Keratinocyte (primary cell): Measurements from ENCODE around the gene ZNF33A. TPM values are rescaled to one million over a fixed set of nuclear protein-coding genes. Genes with fewer than 3 reads are reported as not detected.

Experiments used
- DNase-seq: peaks from one replicate; pipeline ENCODE4 v3.0.0-alpha.2; 2011; ENCODE audit warnings: low read depth, missing footprints, low spot score
- FAIRE-seq: peaks from 2 replicates; lab custom pipeline; 2011; peaks lifted over from hg19 to GRCh38; lab: Jason Lieb, UNC
- H2AFZ ChIP-seq: 2 replicates; pipeline ENCODE4 v1.6.0; 2012; ENCODE audit warnings: low read length, control low read depth, inconsistent platforms; ENCODE audit not compliant: control insufficient read depth
- H3K27ac ChIP-seq: 2 replicates; pipeline ENCODE4 v1.5.1; 2011; ENCODE audit warnings: low read length; ENCODE audit not compliant: control insufficient read depth, insufficient read depth
- H3K27me3 ChIP-seq: 3 replicates; pipeline ENCODE4 v1.6.0; 2011; ENCODE audit warnings: low read length; ENCODE audit not compliant: control insufficient read depth, insufficient read depth; ENCODE audit errors: extremely low read depth
- H3K36me3 ChIP-seq, 2 experiments: 2 replicates in 1 of 2; 3 replicates in 1 of 2; pipeline ENCODE4 v1.5.1; 2011; ENCODE audit warnings: low read length in 2 of 2, mild to moderate bottlenecking in 1 of 2; ENCODE audit not compliant: control insufficient read depth in 2 of 2, insufficient read depth in 2 of 2; ENCODE audit errors: extremely low read depth in 1 of 2
- H3K4me1 ChIP-seq: 3 replicates; pipeline ENCODE4 v1.5.1; 2011; ENCODE audit warnings: low read length; ENCODE audit not compliant: control insufficient read depth, insufficient read depth; ENCODE audit errors: extremely low read depth
- H3K4me2 ChIP-seq: 3 replicates; pipeline ENCODE4 v1.6.0; 2011; ENCODE audit warnings: low read depth, low read length; ENCODE audit not compliant: control insufficient read depth, insufficient read depth; ENCODE audit errors: extremely low read depth
- H3K4me3 ChIP-seq, 3 experiments: fragments of 200-600 bp in 1 of 3; sonication (generic) in 1 of 3; 2 replicates in 2 of 3; 3 replicates in 1 of 3; pipeline ENCODE4 v1.5.1; 2011 to 2016; ENCODE audit warnings: low read length in 3 of 3, mild to moderate bottlenecking in 3 of 3, control low read depth in 2 of 3, inconsistent platforms in 1 of 3, low read depth in 1 of 3, mixed read lengths in 1 of 3, mixed run types in 1 of 3, moderate library complexity in 1 of 3; ENCODE audit not compliant: control insufficient read depth in 2 of 3, insufficient read depth in 2 of 3; ENCODE audit errors: extremely low read depth in 1 of 3
- H3K79me2 ChIP-seq: 2 replicates; pipeline ENCODE4 v1.6.0; 2012; ENCODE audit warnings: low read length; ENCODE audit not compliant: control insufficient read depth, insufficient read depth
- H3K9ac ChIP-seq: 3 replicates; pipeline ENCODE4 v1.6.0; 2011; ENCODE audit warnings: low read length; ENCODE audit not compliant: control insufficient read depth, insufficient read depth; ENCODE audit errors: extremely low read depth
- H3K9me1 ChIP-seq: 3 replicates; pipeline ENCODE4 v1.6.0; 2011; ENCODE audit warnings: low read length; ENCODE audit not compliant: control insufficient read depth, insufficient read depth; ENCODE audit errors: extremely low read depth
- H3K9me3 ChIP-seq: 2 replicates; pipeline ENCODE4 v1.5.1; 2012; ENCODE audit warnings: low read depth, low read length; ENCODE audit not compliant: control insufficient read depth
- H4K20me1 ChIP-seq: 3 replicates; pipeline ENCODE4 v1.6.0; 2011; ENCODE audit warnings: low read length; ENCODE audit not compliant: control insufficient read depth, insufficient read depth; ENCODE audit errors: extremely low read depth
- CTCF ChIP-seq, 3 experiments: IDR thresholded peaks in 1 of 3; conservative IDR thresholded peaks in 1 of 3; optimal IDR thresholded peaks in 1 of 3; 2 replicates in 2 of 3; 3 replicates in 1 of 3; pipeline versions ENCODE3 to v1.5.1; 2011; ENCODE audit warnings: low read length in 3 of 3, mild to moderate bottlenecking in 3 of 3, moderate library complexity in 2 of 3, control low read depth in 1 of 3, inconsistent platforms in 1 of 3; ENCODE audit not compliant: insufficient read depth in 2 of 3; ENCODE audit errors: extremely low read depth in 1 of 3
- EZH2 ChIP-seq: IDR thresholded peaks from one replicate; pipeline ENCODE4 v1.6.1; 2012; ENCODE audit warnings: inconsistent platforms, mild to moderate bottlenecking, low read length, moderate library complexity
- dilution Hi-C: fragments of 300-500 bp; cut with MboI; formaldehyde crosslinking; loops from one replicate; pipeline ENCODE4 v1.7.0; 2020; ENCODE audit warnings: low sequenced_read_pairs; ENCODE audit not compliant: extremely low pct_ligation_motif_present
- polyA plus RNA-seq, 5 experiments: library from polyadenylated mRNA; depleted of rRNA in 3 of 5; stranded (reverse) in 3 of 5; stranded (forward) in 1 of 5; unstranded in 1 of 5; fragments of >200 nt; gene quantifications; 1 replicate in 1 of 5; 2 replicates in 3 of 5; 3 replicates in 1 of 5; pipeline versions ENCODE4 v1.2.1 to v1.2.3, GENCODE V29; 2011 to 2012; ENCODE audit warnings: missing spikeins in 2 of 5, low read depth in 1 of 5, low replicate concordance in 1 of 5

ZNF33A gene
- polyA plus RNA-seq, 1 donor (not counting 4 experiments of a cell fraction or from before 2014, with no cell fraction given) = 14.3 TPM

- Histone ChIP-seq H3K36me3 (no peaks in the 10 kb centered on the region), H2AFZ (no peak overlapping the region), H3K4me1 (peaks cover 3% of the 10 kb centered on the region), H3K4me2 (no peak overlapping the region), H3K9me3 (no peaks in the 10 kb centered on the region), H3K27ac (no peak overlapping the region), H3K27me3 (no peaks in the 10 kb centered on the region), H3K79me2 (no peaks in the 10 kb centered on the region), H3K9me1 (no peaks in the 10 kb centered on the region), H3K4me3 (no peak overlapping the region), H3K9ac (no peak overlapping the region), H4K20me1 (no peaks in the 10 kb centered on the region)
- no peak for DNase-seq
- no peak for FAIRE-seq
- dilution Hi-C loops = no loop called here
- TF ChIP-seq EZH2 = no peak
- TF ChIP-seq CTCF (optimal IDR thresholded peaks at IDR 0.05 in 1 of 3, IDR thresholded peaks at IDR 0.05 in 1 of 3, conservative IDR thresholded peaks at IDR 0.05 in 1 of 3; ENCODE audit: extremely low read depth in 1 of 3, insufficient read depth in 2 of 3, low read length in 3 of 3) = no peak
Measured at GRCh38 chr10:38003026-38003425, 7.4 kb upstream of the ZNF33A start.

- FAIRE-seq (no peak), DNase-seq (no peak)
- H3K4me1 ChIP-seq = peaks cover 3% of the 10 kb centered on the region
- no peak overlapping the region for H3K4me2 ChIP-seq
- no peak overlapping the region for H3K9ac ChIP-seq
- H3K27ac ChIP-seq = no peak overlapping the region
- TF ChIP-seq CTCF (optimal IDR thresholded peaks at IDR 0.05 in 1 of 3, IDR thresholded peaks at IDR 0.05 in 1 of 3, conservative IDR thresholded peaks at IDR 0.05 in 1 of 3; ENCODE audit: extremely low read depth in 1 of 3, insufficient read depth in 2 of 3, low read length in 3 of 3) = no peak
- H3K4me3 ChIP-seq = no peak overlapping the region
- no peaks in the 10 kb centered on the region for H3K27me3 ChIP-seq
- H3K79me2 ChIP-seq = no peaks in the 10 kb centered on the region
- H2AFZ ChIP-seq = no peak overlapping the region
- dilution Hi-C loops = no loop called here
- H4K20me1 ChIP-seq = no peaks in the 10 kb centered on the region
- H3K9me3 ChIP-seq = no peaks in the 10 kb centered on the region
- H3K36me3 ChIP-seq = no peaks in the 10 kb centered on the region
- no peaks in the 10 kb centered on the region for H3K9me1 ChIP-seq
Measured at GRCh38 chr10:38003588-38003987, 6.9 kb upstream of the ZNF33A start.
